ENCODE data around the gene CLDND2. TPM values are rescaled to one million over a fixed set of nuclear protein-coding genes. Genes with fewer than 3 reads are reported as not detected.

Gene CLDND2
- total and polyA plus RNA-seq, 2 of the 4 experiments (the other 2 are of a cell fraction), result not detected

Other genes with a start within 250 kb of the CLDND2 start
- gene SIGLEC9, start 244.1 kb downstream of the CLDND2 start, total RNA-seq (2012; rRNA removed), result not detected in 2 replicates
- gene SIGLEC9, start 244.1 kb downstream of the CLDND2 start, polyA plus RNA-seq (2012; rRNA removed), result 0.03 TPM in 1 of 2 replicates, not detected in the other
- not detected in 2 replicates for gene SIGLEC7, start 226.7 kb downstream of the CLDND2 start, total RNA-seq (2012; rRNA removed)
- not detected in 2 replicates for gene SIGLEC7, start 226.7 kb downstream of the CLDND2 start, polyA plus RNA-seq (2012; rRNA removed)
- not detected in 2 replicates for gene CD33, start 143.9 kb downstream of the CLDND2 start, total RNA-seq (2012; rRNA removed)
- gene CD33, start 143.9 kb downstream of the CLDND2 start, polyA plus RNA-seq (2012; rRNA removed), result not detected in 2 replicates
- gene SIGLECL1, start 117.9 kb downstream of the CLDND2 start, total RNA-seq (2012; rRNA removed), result not detected in 2 replicates
- not detected in 2 replicates for gene SIGLECL1, start 117.9 kb downstream of the CLDND2 start, polyA plus RNA-seq (2012; rRNA removed)
- gene IGLON5, start 57.4 kb downstream of the CLDND2 start, total RNA-seq (2012; rRNA removed), result not detected in 2 replicates
- not detected in 2 replicates for gene IGLON5, start 57.4 kb downstream of the CLDND2 start, polyA plus RNA-seq (2012; rRNA removed)
- under 0.01 and 0.18 TPM in 2 replicates for gene VSIG10L, start 26.9 kb downstream of the CLDND2 start, total RNA-seq (2012; rRNA removed)
- 1.2 and 1.4 TPM in 2 replicates for gene VSIG10L, start 26.9 kb downstream of the CLDND2 start, polyA plus RNA-seq (2012; rRNA removed)
- gene ETFB, start 2.6 kb downstream of the CLDND2 start, total RNA-seq (2012; rRNA removed), result 166 and 175 TPM in 2 replicates
- gene ETFB, start 2.6 kb downstream of the CLDND2 start, polyA plus RNA-seq (2012; rRNA removed), result 141 and 151 TPM in 2 replicates
- not detected in 2 replicates for gene NKG7, start 3.7 kb upstream of the CLDND2 start, total RNA-seq (2012; rRNA removed)
- gene NKG7, start 3.7 kb upstream of the CLDND2 start, polyA plus RNA-seq (2012; rRNA removed), result not detected in 2 replicates
- gene LIM2, start 19.0 kb upstream of the CLDND2 start, total RNA-seq (2012; rRNA removed), result not detected in 2 replicates
- gene LIM2, start 19.0 kb upstream of the CLDND2 start, polyA plus RNA-seq (2012; rRNA removed), result not detected in 2 replicates
- not detected in 2 replicates for gene C19orf84, start 21.6 kb upstream of the CLDND2 start, total RNA-seq (2012; rRNA removed)
- not detected in 2 replicates for gene C19orf84, start 21.6 kb upstream of the CLDND2 start, polyA plus RNA-seq (2012; rRNA removed)
- gene SIGLEC10, start 48.6 kb upstream of the CLDND2 start, total RNA-seq (2012; rRNA removed), result not detected in 2 replicates
- not detected in 2 replicates for gene SIGLEC10, start 48.6 kb upstream of the CLDND2 start, polyA plus RNA-seq (2012; rRNA removed)
- gene SIGLEC8, start 89.5 kb upstream of the CLDND2 start, total RNA-seq (2012; rRNA removed), result not detected in 2 replicates
- not detected in 2 replicates for gene SIGLEC8, start 89.5 kb upstream of the CLDND2 start, polyA plus RNA-seq (2012; rRNA removed)
- gene CEACAM18, start 109.5 kb upstream of the CLDND2 start, total RNA-seq (2012; rRNA removed), result not detected in 2 replicates
- not detected in 2 replicates for gene CEACAM18, start 109.5 kb upstream of the CLDND2 start, polyA plus RNA-seq (2012; rRNA removed)
- not detected in 2 replicates for gene SIGLEC12, start 132.8 kb upstream of the CLDND2 start, total RNA-seq (2012; rRNA removed)
- not detected in 2 replicates for gene SIGLEC12, start 132.8 kb upstream of the CLDND2 start, polyA plus RNA-seq (2012; rRNA removed)
- gene SIGLEC6, start 162.7 kb upstream of the CLDND2 start, total RNA-seq (2012; rRNA removed), result not detected in 2 replicates
- not detected in 2 replicates for gene SIGLEC6, start 162.7 kb upstream of the CLDND2 start, polyA plus RNA-seq (2012; rRNA removed)
- 6.4 and 8.4 TPM in 2 replicates for gene ZNF175, start 202.3 kb upstream of the CLDND2 start, total RNA-seq (2012; rRNA removed)
- gene ZNF175, start 202.3 kb upstream of the CLDND2 start, polyA plus RNA-seq (2012; rRNA removed), result 3.3 and 3.6 TPM in 2 replicates